Peyer's patch (tissue), 4 donors: Measurements from ENCODE around the gene SLC35A2. TPM values are rescaled to one million over a fixed set of nuclear protein-coding genes. Genes with fewer than 3 reads are reported as not detected.

Experiments used
- DNase-seq, 3 donors: peaks; one replicate each; pipeline ENCODE4 v3.0.0-alpha.2; 2017 to 2019
- H3K27ac ChIP-seq, 4 donors: fragments of 200-600 bp; sonication (generic); one replicate each; pipeline ENCODE4 v1.5.1; 2016 to 2019
- H3K27me3 ChIP-seq, 2 donors: fragments of 200-600 bp; sonication (generic); one replicate each; pipeline ENCODE4 v1.5.1; 2019
- H3K36me3 ChIP-seq, 3 donors: fragments of 200-600 bp; sonication (generic); one replicate each; pipeline ENCODE4 v1.5.1; 2016 to 2019
- H3K4me1 ChIP-seq, 4 donors: fragments of 200-600 bp; sonication (generic); one replicate each; pipeline ENCODE4 v1.5.1; 2016 to 2019
- H3K4me3 ChIP-seq, 4 donors: fragments of 200-600 bp; sonication (generic); 1 replicate in 3 of 4; 2 replicates in 1 of 4; pipeline ENCODE4 v1.5.1; 2016 to 2019; ENCODE audit warnings: mild to moderate bottlenecking in 1 of 4
- H3K9me3 ChIP-seq, 4 donors: fragments of 200-600 bp; sonication (generic); one replicate each; pipeline ENCODE4 v1.5.1; 2016 to 2019; ENCODE audit warnings: mild to moderate bottlenecking in 1 of 4
- POLR2A ChIP-seq, 2 donors: fragments of 450-650 bp; IDR thresholded peaks; one replicate each; pipeline ENCODE4 v1.5.1; 2017; ENCODE audit warnings: antibody characterized with exemption in 2 of 2, mild to moderate bottlenecking in 2 of 2, moderate library complexity in 2 of 2
- total RNA-seq, 4 donors: library from RNA; depleted of rRNA; stranded (reverse); fragments of >200 nt; gene quantifications; one replicate each; pipeline ENCODE4 v1.1.0, GENCODE V29; 2016
- TF ChIP-seq, protein P1 (sequence below), 6 experiments: fragments of 450-650 bp in 4 of 6; fragments of 200-600 bp in 2 of 6; sonication (generic) in 1 of 6; IDR thresholded peaks; one replicate each; pipeline ENCODE4 v1.5.1; 2017 to 2019; ENCODE audit warnings: antibody characterized with exemption in 6 of 6, mild to moderate bottlenecking in 3 of 6, moderate library complexity in 1 of 6

The SLC35A2 gene
- total RNA-seq, 4 donors from 2014 or later, result 14.0 to 43.3 (median 21.5) TPM

DNA sequence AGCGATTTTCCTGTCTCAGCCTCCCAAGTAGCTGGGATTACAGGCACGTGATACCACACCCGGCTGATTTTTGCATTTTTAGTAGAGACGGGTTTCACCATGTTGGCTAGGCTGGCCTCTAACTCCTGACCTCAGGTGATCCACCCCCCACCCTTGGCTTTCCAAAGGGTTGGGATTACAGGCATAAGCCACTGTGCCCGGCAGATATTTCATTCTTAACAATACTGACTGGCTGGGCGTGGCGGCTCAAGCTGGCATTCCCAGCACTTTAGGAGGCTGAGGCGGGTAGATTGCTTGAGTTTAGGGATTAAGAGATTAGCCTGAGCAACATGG is 12.4 kb downstream of the SLC35A2 start:
- TF ChIP-seq, protein P1, sequence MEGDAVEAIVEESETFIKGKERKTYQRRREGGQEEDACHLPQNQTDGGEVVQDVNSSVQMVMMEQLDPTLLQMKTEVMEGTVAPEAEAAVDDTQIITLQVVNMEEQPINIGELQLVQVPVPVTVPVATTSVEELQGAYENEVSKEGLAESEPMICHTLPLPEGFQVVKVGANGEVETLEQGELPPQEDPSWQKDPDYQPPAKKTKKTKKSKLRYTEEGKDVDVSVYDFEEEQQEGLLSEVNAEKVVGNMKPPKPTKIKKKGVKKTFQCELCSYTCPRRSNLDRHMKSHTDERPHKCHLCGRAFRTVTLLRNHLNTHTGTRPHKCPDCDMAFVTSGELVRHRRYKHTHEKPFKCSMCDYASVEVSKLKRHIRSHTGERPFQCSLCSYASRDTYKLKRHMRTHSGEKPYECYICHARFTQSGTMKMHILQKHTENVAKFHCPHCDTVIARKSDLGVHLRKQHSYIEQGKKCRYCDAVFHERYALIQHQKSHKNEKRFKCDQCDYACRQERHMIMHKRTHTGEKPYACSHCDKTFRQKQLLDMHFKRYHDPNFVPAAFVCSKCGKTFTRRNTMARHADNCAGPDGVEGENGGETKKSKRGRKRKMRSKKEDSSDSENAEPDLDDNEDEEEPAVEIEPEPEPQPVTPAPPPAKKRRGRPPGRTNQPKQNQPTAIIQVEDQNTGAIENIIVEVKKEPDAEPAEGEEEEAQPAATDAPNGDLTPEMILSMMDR (IDR thresholded peaks at IDR 0.05), result no peak
- TF ChIP-seq POLR2A (IDR thresholded peaks at IDR 0.05), result no peak
- Histone ChIP-seq H3K4me3 (peak overlapping the region in 1 of 4 donors; percentile 84), H3K4me1 (peaks cover 0 to 15% (median 0%) of the 10 kb centered on the region in 4 donors), H3K36me3 (peaks cover 0 to 26% (median 0%) of the 10 kb centered on the region in 3 donors), H3K9me3 (no peaks in the 10 kb centered on the region), H3K27ac (peak overlapping the region in 1 of 4 donors; percentile 89), H3K27me3 (no peaks in the 10 kb centered on the region)
- DNase-seq, result no peak

DNA sequence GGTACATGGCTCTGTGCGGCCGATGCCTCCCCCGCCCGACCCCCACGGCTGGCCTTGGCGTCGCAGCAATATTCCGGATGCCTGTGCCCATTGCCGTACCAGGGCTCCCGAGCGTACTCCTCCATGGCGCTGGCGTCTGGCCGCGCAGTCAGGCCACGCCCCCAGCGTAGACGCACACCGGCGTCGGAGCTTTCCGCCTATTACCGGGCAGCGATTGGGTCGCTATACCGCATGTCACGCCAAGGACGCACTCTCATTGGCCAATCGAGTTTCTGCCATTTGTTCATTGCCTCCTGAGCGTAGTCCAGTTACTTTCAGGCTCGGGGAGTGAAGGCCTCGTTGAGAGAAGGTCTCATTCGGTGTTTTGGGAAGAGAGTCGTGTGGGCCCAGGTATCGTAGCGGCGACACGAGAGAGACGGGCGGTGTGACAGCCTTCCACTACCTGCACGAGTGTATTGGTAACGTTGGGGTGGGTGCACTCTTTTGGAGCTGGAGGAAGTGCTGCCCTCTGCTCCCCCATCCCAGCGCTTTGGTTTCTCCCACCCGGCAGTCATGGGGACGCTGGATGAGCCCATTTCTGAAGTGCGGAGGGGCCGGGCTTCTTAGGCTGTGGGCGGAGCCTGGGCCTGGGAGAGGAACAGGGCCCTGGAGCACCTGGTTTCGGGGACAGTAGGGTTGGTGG is 13.7 kb downstream of the SLC35A2 start, which contains the start of the genes PQBP1 and TIMM17B:
TSS of gene PQBP1 (plus strand) at position 306 of the 682 bp plus-strand sequence. CDS start 580 bp downstream, outside the sequence.
TSS of gene TIMM17B (minus strand) at position 144 of the 682 bp plus-strand sequence. CDS start at position 125, 19 bp downstream.
- Histone ChIP-seq H3K27me3 (no peaks in the 10 kb centered on the region), H3K4me3 (peak within 1 kb of the TSS; percentile 55 to 84 (median 70)), H3K36me3 (peaks cover 0 to 34% (median 0%) of the 10 kb centered on the region in 3 donors), H3K27ac (peak within 1 kb of the TSS; percentile 89 to 99 (median 96)), H3K4me1 (peaks cover 0 to 15% (median 0%) of the 10 kb centered on the region in 4 donors), H3K9me3 (no peaks in the 10 kb centered on the region)
- TF ChIP-seq, protein P1 (IDR thresholded peaks at IDR 0.05), result no peak
- TF ChIP-seq POLR2A (IDR thresholded peaks at IDR 0.05), result peak; percentile 65 to 75
- DNase-seq, result peak; percentile 87 to 95 (median 90)

DNA sequence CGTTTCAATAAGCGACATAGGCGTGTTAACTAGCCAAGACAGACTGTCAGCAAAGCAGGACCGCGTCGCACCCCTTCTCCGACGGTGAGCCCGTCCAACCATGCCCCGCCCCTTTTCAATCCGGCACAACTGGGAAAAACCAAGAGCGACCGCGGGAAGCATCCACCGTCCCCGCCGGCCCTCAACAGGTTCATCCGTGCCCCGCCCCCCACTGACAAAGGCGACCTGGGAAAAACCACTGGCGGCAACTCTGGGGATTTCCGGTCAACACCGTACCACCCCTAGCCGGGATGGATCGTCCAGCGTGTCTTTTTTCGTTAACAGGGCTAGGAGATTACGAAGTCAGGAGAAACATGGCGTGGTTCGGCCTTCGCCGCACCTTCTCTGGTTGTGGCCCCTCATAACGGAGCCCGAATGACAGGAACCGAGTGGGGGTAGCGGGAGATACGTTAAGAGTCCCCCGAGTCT is 14.3 kb downstream of the SLC35A2 start:
- peak overlapping the region; percentile 55 to 84 (median 70) for H3K4me3 ChIP-seq
- DNase-seq, result peak; percentile 63 to 87 (median 84)

DNA sequence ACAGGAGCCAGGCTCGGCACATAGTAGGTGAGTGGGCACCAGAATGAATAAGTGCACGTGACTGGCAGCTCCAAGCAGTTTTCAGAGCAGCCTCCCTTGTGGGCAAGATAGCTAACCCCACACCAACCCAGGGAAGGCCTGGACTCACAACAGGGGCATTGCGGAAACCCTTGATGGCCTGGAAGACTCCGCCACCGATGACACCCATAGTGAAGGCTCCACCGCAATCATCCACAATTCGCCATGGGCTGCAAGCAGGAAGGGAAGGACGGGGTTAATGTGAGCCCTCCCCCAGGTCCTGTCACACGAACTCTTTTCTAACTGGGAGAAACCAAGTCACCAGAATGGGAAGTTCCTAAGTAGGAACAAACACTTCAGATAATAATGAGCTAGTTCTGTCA is 14.8 kb downstream of the SLC35A2 start:
- H3K36me3 ChIP-seq, result peaks cover 0 to 24% (median 0%) of the 10 kb centered on the region in 3 donors
- TF ChIP-seq, protein P1 (IDR thresholded peaks at IDR 0.05), result no peak
- no peak for TF ChIP-seq POLR2A (IDR thresholded peaks at IDR 0.05)
- H3K4me1 ChIP-seq, result peaks cover 0 to 15% (median 0%) of the 10 kb centered on the region in 4 donors
- peak overlapping the region; percentile 89 to 99 (median 96) for H3K27ac ChIP-seq
- H3K27me3 ChIP-seq, result no peaks in the 10 kb centered on the region
- H3K9me3 ChIP-seq, result no peaks in the 10 kb centered on the region
- peak overlapping the region; percentile 55 to 84 (median 70) for H3K4me3 ChIP-seq
- DNase-seq, result peak in 1 of 3 donors; percentile 42

More for the DNA sequence above, 14.3 kb downstream of the SLC35A2 start:
- Histone ChIP-seq H3K27me3 (no peaks in the 10 kb centered on the region), H3K36me3 (peaks cover 0 to 30% (median 0%) of the 10 kb centered on the region in 3 donors), H3K4me1 (peaks cover 0 to 15% (median 0%) of the 10 kb centered on the region in 4 donors), H3K9me3 (no peaks in the 10 kb centered on the region), H3K27ac (peak overlapping the region; percentile 89 to 99 (median 96))
- no peak for TF ChIP-seq POLR2A (IDR thresholded peaks at IDR 0.05)
- TF ChIP-seq, protein P1 (IDR thresholded peaks at IDR 0.05), result no peak

DNA sequence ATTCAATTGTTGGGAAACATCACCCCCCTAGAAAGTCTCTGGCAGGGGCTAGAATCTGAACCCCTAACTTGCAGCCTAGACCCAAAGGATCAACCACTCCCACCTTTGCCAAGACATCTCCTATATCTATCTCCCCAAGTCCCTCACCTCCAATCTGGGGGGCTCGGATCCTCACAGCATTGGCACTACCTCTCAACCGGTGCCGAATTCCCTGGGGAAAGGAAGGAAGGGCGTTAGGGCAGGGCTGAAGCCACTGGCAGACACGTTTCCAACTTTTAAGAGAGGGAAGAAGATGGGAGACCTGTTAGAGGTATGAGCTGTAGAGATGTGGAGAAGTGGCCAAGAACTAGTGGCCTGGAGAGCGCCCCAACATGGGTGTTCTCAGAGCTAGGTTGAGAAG is 16.6 kb downstream of the SLC35A2 start:
- no peaks in the 10 kb centered on the region for H3K9me3 ChIP-seq
- no peak overlapping the region for H3K4me3 ChIP-seq
- H3K27me3 ChIP-seq, result no peaks in the 10 kb centered on the region
- TF ChIP-seq POLR2A (IDR thresholded peaks at IDR 0.05), result no peak
- TF ChIP-seq, protein P1 (IDR thresholded peaks at IDR 0.05), result no peak
- no peak overlapping the region for H3K27ac ChIP-seq
- DNase-seq, result no peak
- H3K36me3 ChIP-seq, result peaks cover 0 to 17% (median 0%) of the 10 kb centered on the region in 3 donors
- H3K4me1 ChIP-seq, result peaks cover 0 to 15% (median 0%) of the 10 kb centered on the region in 4 donors
